Stimulated activated naive B cell treated with anti-CD40 and anti-IgM and Interleukin-4, amounts not matched to agents 10 μg/mL and 1 μg/mL and 100 μg/mL, for 72 hours (primary cell): ENCODE measurements around the gene HRAS.

Experiments used
- ATAC-seq, 2 donors: fragments of 150-1000 bp; cut with Tn5 transposase; replicated peaks; 2 replicates each; pipeline ENCODE4 v1.10.0; 2021; ENCODE audit warnings: moderate library complexity in 1 of 2
- DNase-seq: peaks from one replicate; pipeline ENCODE4 v3.0.0; 2021
- H3K27ac Mint-ChIP-seq: one replicate; pipeline ENCODE4 v1.8.0; 2022; ENCODE audit warnings: mild to moderate bottlenecking, mixed read lengths
- H3K27me3 Mint-ChIP-seq, 2 donors: one replicate each; pipeline ENCODE4 v1.8.0; 2022; ENCODE audit warnings: mixed read lengths in 2 of 2
- H3K36me3 Mint-ChIP-seq, 2 donors: one replicate each; pipeline ENCODE4 v1.8.0; 2022; ENCODE audit warnings: mixed read lengths in 2 of 2, mild to moderate bottlenecking in 1 of 2
- H3K4me1 Mint-ChIP-seq, 2 donors: one replicate each; pipeline ENCODE4 v1.8.0; 2022; ENCODE audit warnings: mixed read lengths in 2 of 2, mild to moderate bottlenecking in 1 of 2
- H3K4me3 Mint-ChIP-seq, 2 donors: one replicate each; pipeline ENCODE4 v1.8.0; 2022; ENCODE audit warnings: mild to moderate bottlenecking in 2 of 2, mixed read lengths in 2 of 2, moderate library complexity in 1 of 2
- H3K9me3 Mint-ChIP-seq, 2 donors: one replicate each; pipeline ENCODE4 v1.8.0; 2022; ENCODE audit warnings: mixed read lengths in 2 of 2, mild to moderate bottlenecking in 1 of 2

Gene HRAS

GRCh38 chr11:553083-553987, 18.0 kb upstream of the HRAS start:
- H3K27me3 Mint-ChIP-seq = peaks cover 3 to 6% of the 10 kb centered on the region in 2 donors
- no peaks in the 10 kb centered on the region for H3K9me3 Mint-ChIP-seq
- peaks cover 0 to 3% of the 10 kb centered on the region in 2 donors for H3K36me3 Mint-ChIP-seq
- no peak overlapping the region for H3K4me3 Mint-ChIP-seq
- no peak for DNase-seq
- ATAC-seq = no peak
- peaks cover 0 to 12% of the 10 kb centered on the region in 2 donors for H3K4me1 Mint-ChIP-seq
- H3K27ac Mint-ChIP-seq = peak overlapping the region; percentile 37

GRCh38 chr11:551596-551995, 16.2 kb upstream of the HRAS start:
- DNase-seq (no peak), ATAC-seq (no peak)
- H3K4me1 Mint-ChIP-seq = peaks cover 0 to 12% of the 10 kb centered on the region in 2 donors
- peaks cover 0 to 5% of the 10 kb centered on the region in 2 donors for H3K27me3 Mint-ChIP-seq
- H3K9me3 Mint-ChIP-seq = no peaks in the 10 kb centered on the region
- no peak overlapping the region for H3K4me3 Mint-ChIP-seq
- no peak overlapping the region for H3K27ac Mint-ChIP-seq
- peaks cover 0 to 3% of the 10 kb centered on the region in 2 donors for H3K36me3 Mint-ChIP-seq

DNA sequence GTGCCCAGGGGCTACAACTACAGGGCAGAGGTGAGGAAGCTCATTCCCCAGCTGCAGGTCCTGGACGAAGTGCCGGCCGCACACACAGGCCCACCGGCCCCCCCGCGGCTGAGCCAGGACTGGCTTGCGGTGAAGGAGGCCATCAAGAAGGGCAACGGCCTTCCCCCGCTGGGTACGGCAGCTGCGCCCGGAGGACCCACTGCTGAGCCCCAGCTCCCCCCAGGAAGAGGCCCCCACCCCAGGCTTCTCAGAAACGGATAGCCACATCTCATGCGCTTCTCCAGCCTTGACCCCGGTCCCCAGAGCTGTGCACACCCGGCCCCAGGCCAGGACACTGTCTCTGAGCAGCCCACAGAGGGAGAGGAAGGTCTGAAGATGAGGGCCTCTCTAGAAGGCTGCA, 15.8 kb upstream of the HRAS start:
- Mint-ChIP-seq H3K4me3 (no peak overlapping the region), H3K27me3 (peaks cover 0 to under 1% of the 10 kb centered on the region in 2 donors), H3K27ac (no peak overlapping the region), H3K4me1 (peaks cover 0 to 12% of the 10 kb centered on the region in 2 donors), H3K36me3 (peaks cover 0 to 3% of the 10 kb centered on the region in 2 donors), H3K9me3 (no peaks in the 10 kb centered on the region)
- DNase-seq (no peak), ATAC-seq (no peak)

- Mint-ChIP-seq H3K4me1 (peaks cover 0 to 12% of the 10 kb centered on the region in 2 donors), H3K27ac (no peak overlapping the region), H3K27me3 (no peaks in the 10 kb centered on the region), H3K4me3 (no peak overlapping the region), H3K36me3 (peaks cover 0 to 3% of the 10 kb centered on the region in 2 donors), H3K9me3 (no peaks in the 10 kb centered on the region)
- ATAC-seq (no peak), DNase-seq (no peak)
Observed at GRCh38 chr11:550746-551085, 15.3 kb upstream of the HRAS start.

DNA sequence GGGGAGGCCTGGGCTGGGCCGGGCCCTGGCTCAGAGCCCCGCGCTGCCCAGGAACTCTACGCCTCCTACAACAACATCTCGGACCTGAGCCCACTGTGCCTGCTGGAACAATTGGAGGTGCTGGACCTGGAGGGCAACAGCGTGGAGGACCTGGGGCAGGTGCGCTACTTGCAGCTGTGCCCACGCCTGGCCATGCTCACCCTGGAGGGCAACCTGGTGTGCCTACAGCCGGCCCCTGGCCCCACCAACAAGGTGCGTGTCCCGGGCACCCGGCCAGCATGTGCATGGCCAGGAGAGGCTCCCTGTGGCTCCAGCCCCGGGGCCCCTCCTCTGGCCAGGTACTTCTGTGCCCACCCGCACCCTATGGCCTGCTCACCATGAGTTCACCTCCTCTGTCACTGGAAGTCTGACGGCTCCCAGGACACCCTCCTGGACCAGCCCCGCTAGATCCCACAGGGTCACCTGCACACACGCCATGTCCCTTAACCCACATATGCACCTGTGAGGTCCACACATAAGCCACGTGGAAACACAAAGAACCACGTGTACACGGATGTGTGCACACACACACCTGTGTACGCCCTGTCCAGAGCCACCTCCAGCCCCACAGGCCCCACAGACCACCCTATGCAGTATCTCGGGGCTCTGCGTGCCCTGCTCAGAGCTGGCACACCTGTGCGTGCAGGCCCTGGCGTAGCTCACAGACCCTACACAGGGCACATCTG, 14.8 kb upstream of the HRAS start:
- Mint-ChIP-seq H3K27ac (no peak overlapping the region), H3K4me3 (no peak overlapping the region), H3K27me3 (no peaks in the 10 kb centered on the region), H3K9me3 (no peaks in the 10 kb centered on the region), H3K4me1 (peaks cover 0 to 12% of the 10 kb centered on the region in 2 donors), H3K36me3 (peaks cover 0 to 3% of the 10 kb centered on the region in 2 donors)
- ATAC-seq (no peak), DNase-seq (no peak)

DNA sequence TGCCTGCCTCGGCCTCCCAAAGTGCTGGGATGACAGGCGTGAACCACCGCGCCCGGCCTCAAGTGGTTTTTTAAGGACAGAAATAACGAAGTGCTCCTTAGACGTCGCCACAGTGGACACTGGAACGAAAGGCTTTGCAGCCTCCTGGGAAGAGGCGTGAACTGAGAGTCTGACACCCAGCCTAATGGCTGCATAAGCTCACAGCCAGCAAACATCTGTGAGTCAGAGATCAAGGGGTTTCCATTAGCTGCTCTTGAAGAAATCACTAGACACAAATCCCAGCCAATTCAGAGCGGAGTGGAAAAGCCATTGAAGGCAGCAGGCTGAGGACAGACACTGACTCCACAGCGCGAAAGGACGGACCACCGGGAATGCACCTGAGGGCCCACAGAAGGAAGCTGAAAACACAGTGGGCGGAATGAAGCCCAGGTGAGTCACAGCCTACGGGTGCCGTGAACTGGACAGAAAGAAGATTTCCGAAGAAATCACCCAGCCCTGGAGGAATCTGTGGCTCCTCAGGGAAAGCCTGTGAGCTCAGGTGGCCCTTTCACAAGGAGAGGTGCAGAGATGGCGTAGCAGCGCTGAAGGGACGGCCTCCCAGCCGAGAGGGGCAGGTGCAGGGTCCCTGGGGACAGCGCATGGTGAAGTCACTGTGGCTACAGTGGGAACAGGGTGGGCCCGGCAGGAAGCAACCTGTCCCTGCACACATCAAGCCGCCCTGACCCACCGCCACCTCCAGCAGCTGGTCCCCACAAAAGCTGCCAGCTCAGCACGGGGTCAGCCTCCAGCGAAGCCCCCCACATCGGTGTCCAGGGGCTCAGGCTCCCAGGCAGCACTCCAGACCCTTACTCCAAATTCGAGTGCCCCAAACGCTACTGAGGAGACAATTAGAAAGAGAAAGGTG, 13.6 kb upstream of the HRAS start:
- Mint-ChIP-seq H3K4me1 (peaks cover 0 to 8% of the 10 kb centered on the region in 2 donors), H3K4me3 (no peak overlapping the region), H3K36me3 (peaks cover 0 to 3% of the 10 kb centered on the region in 2 donors), H3K27ac (no peak overlapping the region), H3K27me3 (no peaks in the 10 kb centered on the region), H3K9me3 (no peaks in the 10 kb centered on the region)
- ATAC-seq (no peak), DNase-seq (no peak)

- Mint-ChIP-seq H3K27me3 (no peaks in the 10 kb centered on the region), H3K4me1 (peaks cover 0 to 2% of the 10 kb centered on the region in 2 donors), H3K27ac (no peak overlapping the region), H3K36me3 (peaks cover 0 to under 1% of the 10 kb centered on the region in 2 donors), H3K9me3 (no peaks in the 10 kb centered on the region), H3K4me3 (no peak overlapping the region)
- DNase-seq = no peak
- ATAC-seq = no peak
Observed at GRCh38 chr11:545171-545570, 9.8 kb upstream of the HRAS start.

DNA sequence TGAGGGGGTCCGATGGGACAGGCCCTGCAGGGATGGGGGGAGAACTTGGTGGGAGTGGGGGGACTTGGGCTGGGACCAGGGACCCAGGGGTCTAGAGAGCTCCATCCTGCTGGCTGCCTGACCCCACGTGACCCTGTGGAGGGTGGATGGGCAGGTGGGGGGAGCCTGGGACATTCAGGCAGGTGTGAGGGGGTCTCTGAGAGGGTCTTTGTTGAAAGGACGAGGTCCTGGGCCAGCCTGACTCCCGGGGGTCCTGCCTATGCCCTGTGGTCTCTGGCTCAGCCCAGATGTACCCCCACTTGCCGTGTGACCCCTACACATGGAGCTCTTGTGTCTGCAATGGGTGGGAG, 9.4 kb upstream of the HRAS start:
- no peak overlapping the region for H3K27ac Mint-ChIP-seq
- no peaks in the 10 kb centered on the region for H3K36me3 Mint-ChIP-seq
- H3K27me3 Mint-ChIP-seq = no peaks in the 10 kb centered on the region
- no peaks in the 10 kb centered on the region for H3K9me3 Mint-ChIP-seq
- no peak for DNase-seq
- ATAC-seq = no peak
- H3K4me3 Mint-ChIP-seq = no peak overlapping the region
- peaks cover 0 to 2% of the 10 kb centered on the region in 2 donors for H3K4me1 Mint-ChIP-seq

- Mint-ChIP-seq H3K4me1 (peaks cover 11 to 16% of the 10 kb centered on the region in 2 donors), H3K27me3 (no peaks in the 10 kb centered on the region), H3K4me3 (no peak overlapping the region), H3K36me3 (no peaks in the 10 kb centered on the region), H3K27ac (no peak overlapping the region), H3K9me3 (no peaks in the 10 kb centered on the region)
- no peak for DNase-seq
- no peak for ATAC-seq
Observed at GRCh38 chr11:541433-541885, 6.1 kb upstream of the HRAS start.

DNA sequence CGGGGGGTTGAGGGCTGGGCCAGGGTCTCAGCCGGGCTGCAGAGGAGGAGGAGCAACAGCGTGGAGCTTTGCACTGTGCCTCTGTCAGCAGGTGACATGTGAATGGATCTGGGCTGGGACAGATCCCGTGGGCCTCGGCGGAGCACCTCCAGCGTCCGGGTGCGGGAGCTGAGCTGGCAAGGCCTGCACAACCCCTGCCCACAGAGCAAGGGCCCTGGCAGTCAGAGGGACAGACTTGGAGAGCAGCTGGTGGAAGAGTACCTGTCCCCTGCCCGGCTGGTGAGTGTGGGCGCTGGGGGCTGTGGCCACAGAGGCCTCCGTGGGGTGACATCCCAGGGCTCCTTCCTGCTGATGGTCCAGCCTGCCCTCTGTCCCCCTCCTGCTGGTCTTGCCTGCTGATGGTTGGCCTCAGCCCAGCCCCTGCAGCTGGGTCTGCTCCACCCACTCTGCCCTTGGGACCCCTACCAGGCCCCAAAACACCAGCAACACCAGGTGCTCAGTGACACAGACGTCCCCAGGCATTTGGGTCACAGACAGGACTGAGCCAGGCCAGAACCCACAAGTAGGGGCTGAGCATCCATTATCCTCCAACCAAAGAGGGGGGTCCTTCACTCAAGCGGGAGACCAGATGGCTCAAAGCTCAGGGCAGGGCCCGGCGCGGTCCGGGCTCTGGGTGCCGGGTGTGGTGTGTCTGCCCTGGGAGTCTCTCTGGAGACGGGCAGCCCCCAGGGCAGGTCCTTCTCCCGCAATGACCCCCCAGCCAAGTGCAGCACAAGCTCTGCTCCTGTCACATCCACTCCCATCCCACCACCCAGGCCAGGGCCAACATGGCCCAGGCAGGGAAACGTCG, 5.4 kb upstream of the HRAS start:
- Mint-ChIP-seq H3K27me3 (no peaks in the 10 kb centered on the region), H3K9me3 (no peaks in the 10 kb centered on the region), H3K4me3 (no peak overlapping the region), H3K27ac (no peak overlapping the region), H3K4me1 (peaks cover 14 to 21% of the 10 kb centered on the region in 2 donors), H3K36me3 (peaks cover 0 to 2% of the 10 kb centered on the region in 2 donors)
- no peak for DNase-seq
- ATAC-seq = no peak

DNA sequence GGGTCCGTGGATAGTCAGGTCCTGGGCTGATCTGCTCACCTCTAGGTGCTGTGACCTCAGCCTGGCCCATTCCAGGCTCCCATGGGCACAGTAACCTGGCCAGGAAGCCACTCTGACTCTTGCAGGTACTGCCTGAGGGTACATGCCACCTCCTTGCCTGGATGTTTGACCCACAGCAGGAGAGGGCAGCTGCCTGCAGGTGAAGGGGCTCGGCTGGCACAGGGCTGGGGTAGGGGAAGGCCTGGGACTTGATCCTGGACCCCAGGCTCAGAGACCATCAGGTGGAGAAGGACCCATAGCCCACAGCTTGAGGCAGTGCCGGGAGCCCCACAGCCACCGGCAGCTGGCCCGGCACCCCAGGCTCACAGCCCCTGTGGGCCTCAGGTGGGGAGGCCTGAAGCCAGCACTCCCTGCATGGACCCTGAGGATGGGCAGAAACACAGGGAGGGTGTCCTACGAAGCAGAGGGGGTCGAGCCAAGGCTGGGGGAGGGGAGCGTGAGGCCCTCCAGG, 4.7 kb upstream of the HRAS start:
- Mint-ChIP-seq H3K27me3 (no peaks in the 10 kb centered on the region), H3K9me3 (no peaks in the 10 kb centered on the region), H3K36me3 (peaks cover 0 to 2% of the 10 kb centered on the region in 2 donors), H3K4me3 (no peak overlapping the region), H3K4me1 (peaks cover 14 to 21% of the 10 kb centered on the region in 2 donors), H3K27ac (no peak overlapping the region)
- ATAC-seq (no peak), DNase-seq (no peak)

DNA sequence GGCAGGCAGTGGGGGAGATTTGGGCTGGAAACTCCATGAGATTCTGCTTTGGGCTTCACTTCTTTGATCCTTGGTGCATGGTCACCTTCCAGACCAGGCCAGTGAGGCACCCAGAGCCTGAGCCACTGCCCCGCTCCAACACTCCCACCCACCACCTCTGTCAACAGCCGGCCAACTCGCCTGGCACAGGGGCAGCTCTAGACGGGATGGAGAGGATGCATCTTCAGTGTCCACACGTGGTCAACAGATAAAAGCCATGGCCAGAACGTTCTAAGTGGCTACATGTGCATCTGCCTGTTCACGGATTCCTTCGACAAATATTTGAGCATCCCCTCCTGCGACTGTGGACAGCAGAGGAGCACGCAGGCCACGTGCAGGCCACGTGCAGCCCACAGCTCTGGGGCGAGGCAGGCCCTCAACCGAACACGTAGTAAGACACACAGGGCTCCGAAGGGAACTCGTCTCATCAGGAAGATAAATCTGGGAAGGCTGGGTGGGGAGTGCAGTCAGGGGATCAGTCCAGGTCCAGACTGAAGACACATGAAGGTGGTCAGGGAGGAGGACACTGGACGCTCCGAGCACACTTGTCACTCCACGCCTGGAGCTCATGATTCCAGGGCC, 3.2 kb upstream of the HRAS start:
- DNase-seq (no peak), ATAC-seq (no peak)
- H3K9me3 Mint-ChIP-seq = no peaks in the 10 kb centered on the region
- no peaks in the 10 kb centered on the region for H3K27me3 Mint-ChIP-seq
- H3K4me1 Mint-ChIP-seq = peaks cover 17 to 32% of the 10 kb centered on the region in 2 donors
- peaks cover 0 to 2% of the 10 kb centered on the region in 2 donors for H3K36me3 Mint-ChIP-seq
- H3K4me3 Mint-ChIP-seq = no peak overlapping the region
- no peak overlapping the region for H3K27ac Mint-ChIP-seq
